ENCODE data around the gene SGCD.

DNA sequence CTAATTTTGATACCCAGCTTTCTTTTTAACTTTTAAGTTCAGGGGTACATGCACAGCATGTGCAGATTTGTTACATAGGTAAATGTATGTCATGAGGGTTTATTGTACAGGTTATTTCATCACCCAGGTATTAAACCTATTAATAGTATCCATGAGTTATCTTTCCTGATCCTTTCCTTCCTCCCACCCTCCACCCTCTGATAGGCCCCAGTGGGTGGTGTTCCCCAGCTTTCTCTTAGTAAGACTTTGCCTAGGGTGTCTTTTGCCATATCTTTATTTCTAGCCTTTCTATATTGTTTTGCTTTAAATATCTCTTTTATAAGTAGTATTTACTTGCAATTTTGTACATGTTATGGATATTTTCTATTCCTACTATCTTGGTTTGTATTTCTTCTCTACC lies 243.7 kb downstream of the SGCD start:
- no peak for TF ChIP-seq EZH2phosphoT487 (IDR thresholded peaks at IDR 0.05; ENCODE audit: low read depth)
- TF ChIP-seq CTCF (IDR thresholded peaks at IDR 0.05; ENCODE audit: low read depth, low read length) = no peak
